Measurements from ENCODE around the gene GPSM1.
A peak's percentile ranks its signal among the peaks of the same experiment; 100 is the strongest.

GPSM1 gene

DNA sequence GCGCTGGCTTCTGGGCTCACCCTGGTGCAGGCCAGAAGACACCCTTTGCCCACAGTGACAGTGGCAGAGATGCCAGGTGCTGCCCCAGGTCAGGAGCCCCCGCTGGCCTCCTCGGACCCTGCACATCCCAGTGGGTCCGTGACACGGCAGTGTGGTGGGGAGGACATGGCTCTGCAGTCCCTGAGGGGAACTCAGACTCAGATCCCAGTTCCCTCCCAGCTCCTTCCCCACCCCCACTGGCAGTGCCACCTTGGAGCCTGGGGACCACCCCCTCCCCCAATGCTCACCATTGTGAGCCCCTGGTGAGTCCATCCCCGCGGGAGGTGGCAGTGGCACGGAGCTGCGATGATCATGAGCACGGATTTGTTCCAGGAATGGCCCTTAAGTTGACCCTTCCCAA, 22.9 kb upstream of the GPSM1 start:
- no peak for DNase-seq (ENCODE audit: low read depth)

DNA sequence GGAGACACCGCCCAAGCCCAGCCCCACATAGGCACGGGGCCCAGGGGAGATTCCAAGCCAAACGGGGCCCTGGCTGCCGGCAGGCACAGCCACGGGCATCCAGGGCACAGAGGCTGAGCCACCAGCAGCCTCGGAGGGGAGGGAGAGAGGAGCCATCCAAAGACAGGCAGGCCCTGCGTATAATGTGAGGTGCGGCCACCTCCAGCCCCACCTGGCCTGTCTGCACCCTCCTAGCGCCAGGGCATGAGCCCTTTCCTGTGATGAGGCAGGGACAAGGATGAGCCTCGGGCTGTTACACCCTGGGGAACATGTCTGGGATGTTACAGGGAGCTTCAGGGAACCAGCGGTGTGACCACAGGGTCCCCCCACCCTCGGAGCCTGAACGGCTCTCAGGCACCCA, 22.4 kb upstream of the GPSM1 start:
- no peak for DNase-seq (ENCODE audit: low read depth)

DNA sequence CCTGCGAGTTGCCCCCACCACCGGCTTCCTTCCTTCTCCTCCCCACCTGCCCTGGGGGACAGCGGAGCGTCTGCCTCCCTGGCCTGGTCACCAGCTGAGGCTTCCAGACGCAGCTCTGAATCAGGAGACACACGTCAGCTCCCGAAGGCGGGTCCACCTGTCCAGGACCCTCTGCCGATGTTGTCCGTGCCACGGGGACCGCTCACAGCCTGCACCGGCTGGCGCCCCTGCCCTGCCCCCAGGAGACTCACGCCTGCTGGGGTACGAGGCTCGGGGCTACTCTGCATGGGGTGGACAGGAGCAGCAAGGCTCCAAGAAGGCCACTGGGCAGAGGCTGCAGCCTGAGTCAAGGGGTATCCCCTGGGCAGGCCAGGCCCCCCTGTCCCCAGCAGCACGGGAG, 21.5 kb upstream of the GPSM1 start:
- no peak for DNase-seq (ENCODE audit: low read depth)

DNA sequence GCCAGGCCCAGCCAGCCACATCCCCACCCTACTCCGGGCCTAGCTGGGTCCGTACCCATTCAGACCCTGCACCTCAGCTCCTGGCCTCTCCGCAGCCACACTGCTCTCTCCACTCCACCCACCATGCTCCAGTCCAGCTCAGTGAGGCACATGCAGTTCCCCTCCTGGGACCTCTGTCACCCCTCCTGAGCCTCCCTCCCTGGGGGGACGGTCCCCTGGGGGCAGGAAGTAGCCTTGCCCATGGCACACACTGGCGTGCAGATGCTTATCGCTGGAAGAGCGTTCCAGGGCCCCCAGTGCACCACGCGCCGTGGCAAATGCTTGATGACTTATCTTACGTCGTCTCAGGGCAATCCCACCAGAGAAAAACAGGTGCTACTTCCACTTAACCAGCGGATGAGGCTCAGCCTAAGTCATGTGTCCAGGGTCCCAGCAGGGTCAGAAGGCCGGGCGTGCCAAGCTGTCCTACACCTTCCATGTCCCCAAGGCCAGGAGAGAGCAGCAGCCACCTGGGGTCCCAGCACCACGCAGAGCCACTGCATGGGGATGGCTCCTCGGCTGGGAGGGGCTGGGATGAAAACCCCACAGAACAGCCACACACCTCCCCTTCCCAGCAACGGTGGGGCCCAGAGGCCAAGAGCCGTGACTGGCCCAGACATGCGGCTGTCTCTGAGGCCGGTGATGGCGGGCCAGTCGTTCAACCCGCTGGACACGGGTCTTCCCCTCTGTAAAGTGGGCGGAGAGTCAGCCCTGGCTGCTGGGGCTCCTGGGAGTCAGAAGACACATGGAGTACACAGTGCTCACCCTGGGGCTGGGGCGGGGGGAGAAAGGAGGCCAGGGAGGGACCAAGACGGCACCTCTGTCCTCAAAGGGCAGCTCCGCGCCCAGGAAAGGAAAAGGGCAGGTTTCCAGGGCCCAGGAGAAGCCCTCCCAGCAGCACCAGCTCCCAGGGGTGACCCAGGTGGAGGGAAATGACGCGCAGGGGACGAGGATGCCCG, 20.8 kb upstream of the GPSM1 start:
- DNase-seq (ENCODE audit: low read depth) = no peak

GRCh38 chr9:136307215-136307750, 20.1 kb upstream of the GPSM1 start:
- no peak for DNase-seq (ENCODE audit: low read depth)

GRCh38 chr9:136308006-136308701, 19.2 kb upstream of the GPSM1 start:
- no peak for DNase-seq (ENCODE audit: low read depth)

GRCh38 chr9:136308702-136309053, 18.7 kb upstream of the GPSM1 start:
- no peak for DNase-seq (ENCODE audit: low read depth)

GRCh38 chr9:136309101-136309801, 18.1 kb upstream of the GPSM1 start:
- DNase-seq (ENCODE audit: low read depth) = no peak

GRCh38 chr9:136309806-136310220, 17.5 kb upstream of the GPSM1 start:
- DNase-seq (ENCODE audit: low read depth) = no peak

- DNase-seq (ENCODE audit: low read depth) = no peak
Measured at GRCh38 chr9:136310273-136311030, 16.9 kb upstream of the GPSM1 start.

DNA sequence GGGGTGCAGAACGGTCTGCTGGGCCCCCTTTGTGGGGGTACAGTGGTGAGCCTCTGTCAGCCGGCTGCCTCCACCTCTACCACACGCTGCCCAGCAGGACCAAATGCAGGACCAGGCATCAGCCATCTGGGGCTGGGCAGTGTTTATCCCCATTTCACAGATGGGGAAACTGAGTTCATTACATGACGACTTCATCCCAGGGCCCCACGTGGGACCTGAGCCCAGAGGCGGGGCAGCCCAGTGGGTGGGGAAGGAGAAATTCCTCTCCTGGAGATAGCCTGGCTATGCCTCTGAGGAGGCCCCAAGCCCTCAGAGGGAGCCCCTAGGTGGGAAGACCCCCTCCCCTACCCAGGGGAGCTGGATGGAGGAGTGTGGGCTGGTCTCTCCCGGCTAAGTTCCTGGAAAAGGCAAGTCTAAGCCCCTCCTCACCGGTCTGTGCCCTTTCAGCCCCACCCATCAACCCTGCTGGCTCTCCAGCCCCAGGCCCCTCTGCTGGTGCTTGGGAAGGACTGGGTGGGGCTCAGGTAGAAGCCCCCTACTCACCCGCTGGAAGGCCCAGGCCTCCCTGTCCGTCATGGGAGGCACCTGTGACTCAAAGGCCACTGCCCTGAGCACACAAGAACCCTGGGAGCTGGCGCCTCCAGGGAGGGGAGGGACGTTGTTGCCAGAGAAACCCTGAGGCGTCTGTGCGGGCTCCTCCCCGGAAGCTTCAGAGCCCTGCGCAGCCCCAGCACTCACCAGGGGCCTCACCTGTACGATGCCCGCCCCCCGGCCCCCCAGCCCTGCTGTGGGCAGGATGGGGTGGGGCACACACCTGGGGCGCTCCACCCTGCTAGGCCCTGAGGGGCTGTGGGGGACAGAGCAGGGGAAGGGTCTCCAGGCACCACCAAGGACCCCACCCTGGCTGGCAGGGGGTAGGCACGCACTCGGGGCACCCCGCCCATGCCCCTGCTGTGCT, 16.0 kb upstream of the GPSM1 start:
- DNase-seq (ENCODE audit: low read depth) = no peak

DNA sequence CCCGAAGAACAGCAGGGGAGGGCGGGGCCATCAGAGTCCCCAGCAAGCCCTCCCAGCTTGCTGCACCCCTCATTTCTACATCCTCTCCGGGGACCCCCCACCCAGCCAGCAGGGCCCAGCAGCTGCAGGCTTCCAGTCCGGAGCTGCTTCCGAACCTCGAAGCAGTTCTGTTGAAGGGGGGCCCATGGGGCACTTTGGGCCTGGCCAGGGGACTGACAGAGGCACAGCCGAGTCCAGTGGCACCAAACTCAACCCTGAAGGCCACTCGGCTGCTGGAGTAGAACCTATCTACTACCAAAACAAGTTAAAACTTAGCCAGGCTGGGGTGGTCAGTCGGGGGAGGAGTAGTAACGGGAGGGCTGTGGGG, 15.3 kb upstream of the GPSM1 start:
- no peak for DNase-seq (ENCODE audit: low read depth)

DNA sequence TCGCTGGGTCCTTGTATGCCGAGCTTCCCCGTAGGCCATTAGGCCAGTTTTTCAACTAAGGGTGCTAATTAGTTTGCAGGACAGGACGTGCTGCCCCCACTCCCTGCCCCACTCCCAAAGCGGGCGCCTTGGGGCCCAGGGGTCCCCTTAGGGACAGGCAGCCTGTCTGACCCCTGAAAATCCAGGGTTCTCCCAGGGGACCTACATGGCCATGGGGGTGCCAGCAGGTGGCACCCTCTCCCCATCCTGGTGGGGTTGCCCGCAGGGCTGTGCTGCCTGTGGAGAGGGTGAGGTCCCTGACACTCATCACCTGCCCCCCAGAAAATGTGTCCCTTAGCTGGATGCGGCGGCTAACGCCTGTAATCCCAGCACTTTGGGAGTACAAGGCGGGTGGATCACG, 14.9 kb upstream of the GPSM1 start:
- peak; percentile 21 for DNase-seq (ENCODE audit: low read depth)

DNA sequence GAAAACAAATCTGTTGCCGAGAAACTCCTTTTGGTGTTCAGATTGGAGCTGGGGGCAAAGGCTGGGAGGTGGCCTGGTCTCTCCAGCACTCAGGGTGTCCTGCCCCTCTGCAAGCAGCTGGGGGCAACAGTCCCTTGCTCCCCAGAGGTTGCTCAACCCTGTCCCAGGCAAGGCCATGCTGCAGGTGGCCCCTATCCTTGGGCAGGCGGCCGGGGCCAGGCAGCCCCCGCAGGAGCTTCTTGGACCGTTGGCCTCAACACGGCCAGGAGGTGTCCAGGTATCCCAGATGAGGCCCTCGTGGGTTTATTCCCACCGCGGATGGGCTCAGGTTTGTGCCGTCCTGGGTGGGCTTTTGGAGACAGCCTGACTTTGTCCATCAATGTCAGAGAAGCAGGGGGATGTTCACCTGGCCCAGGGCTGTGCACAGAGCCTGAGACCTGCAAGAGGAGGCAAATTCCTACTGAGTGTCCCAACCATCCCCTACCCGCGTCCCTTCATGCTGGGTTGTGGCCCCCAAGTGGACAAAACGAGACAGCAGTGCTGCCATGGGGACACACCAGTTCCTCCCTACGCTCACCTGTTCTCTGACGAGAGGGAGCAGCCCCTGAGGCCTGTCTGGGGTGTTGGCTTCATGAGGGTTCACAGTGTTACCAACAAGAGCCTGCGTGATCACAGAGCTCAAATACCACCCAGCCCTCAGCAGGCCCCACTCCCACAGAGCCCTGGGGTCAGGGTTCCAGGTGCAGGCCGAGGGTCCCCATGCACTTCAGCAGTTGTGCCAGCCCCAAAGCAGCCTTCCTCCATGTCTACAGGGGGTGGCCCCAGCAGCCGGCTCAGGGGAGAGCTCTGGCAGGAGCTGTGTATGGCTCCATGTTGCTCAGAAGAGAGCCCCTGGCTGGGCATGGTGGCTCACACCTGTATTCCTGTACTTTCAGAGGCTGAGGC, 14.0 kb upstream of the GPSM1 start:
- no peak for DNase-seq (ENCODE audit: low read depth)

DNA sequence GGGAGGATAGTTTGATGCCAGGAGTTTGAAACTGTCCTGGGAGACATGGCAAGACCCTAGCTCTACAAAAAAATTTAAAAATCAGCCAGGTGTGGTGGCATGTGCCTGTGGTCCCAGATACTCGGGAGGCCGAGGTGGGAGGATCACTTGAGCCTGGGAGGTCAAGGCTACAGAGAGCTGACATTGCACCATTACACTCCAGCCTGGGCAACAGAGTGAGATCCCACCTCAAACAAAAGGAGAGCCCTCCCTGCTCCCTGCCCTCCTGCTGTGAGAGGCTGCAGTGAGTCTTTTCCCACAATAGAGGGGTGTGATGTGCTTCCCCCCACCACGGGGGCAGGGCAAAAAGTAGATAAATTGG, 13.3 kb upstream of the GPSM1 start:
- DNase-seq (ENCODE audit: low read depth) = no peak

DNA sequence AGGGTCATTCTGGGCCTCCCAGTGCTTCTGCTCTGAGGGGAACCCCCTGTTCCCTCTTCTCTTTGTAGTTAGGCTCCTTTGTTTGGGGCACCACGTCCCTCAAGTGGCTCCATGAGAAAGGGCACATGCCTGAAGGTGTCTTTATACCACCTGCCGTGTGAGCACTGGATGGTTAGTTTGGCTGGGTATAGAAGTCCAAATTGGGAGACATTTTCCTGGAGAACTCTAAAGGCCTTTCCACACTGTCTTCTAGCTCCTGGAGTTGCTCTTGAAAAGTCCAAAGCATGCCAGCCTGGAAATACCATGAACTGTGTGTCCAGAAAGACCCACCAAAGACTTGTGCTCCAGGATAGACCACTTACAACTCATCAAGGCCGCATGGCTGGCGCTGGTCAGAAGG, 12.4 kb upstream of the GPSM1 start:
- no peak for DNase-seq (ENCODE audit: low read depth)

GRCh38 chr9:136316271-136316751, 11.0 kb upstream of the GPSM1 start:
- DNase-seq (ENCODE audit: low read depth) = no peak

DNA sequence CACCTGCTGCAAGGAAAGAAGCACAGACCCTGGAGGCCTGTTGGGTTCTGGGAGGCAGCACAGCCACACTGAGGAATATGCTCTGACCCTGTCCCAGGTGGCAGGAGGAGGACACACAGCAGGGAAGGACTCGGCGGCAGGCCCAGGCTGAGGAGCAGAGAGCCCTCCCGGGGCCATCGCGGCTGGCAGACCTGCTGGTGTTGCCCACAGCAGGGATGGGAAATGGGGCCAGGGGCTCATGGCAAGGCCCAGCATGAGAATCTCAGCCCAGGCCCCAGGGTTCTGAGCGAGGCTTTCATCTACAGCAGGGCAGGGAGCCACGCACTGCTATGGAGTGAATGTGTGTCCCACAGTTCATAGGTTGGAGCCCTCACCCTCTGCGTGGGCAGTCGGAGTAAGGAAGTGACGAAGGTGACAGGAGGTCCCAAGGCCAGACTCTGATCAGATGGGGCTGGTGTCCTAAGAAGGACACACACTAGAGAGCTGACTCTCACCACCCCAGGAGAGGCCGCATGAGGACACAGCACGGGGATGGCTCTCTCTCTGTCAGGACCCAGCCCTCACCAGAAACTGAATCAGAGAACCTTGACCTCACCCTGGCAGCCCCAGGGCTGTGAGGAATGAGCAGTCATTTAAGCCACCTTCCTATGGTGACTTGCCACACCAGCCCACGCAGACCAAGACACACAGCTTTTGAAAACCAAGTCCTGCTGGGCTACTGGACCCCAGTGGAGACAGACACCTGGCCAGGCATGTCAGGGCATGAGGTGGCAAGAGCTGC, 10.3 kb upstream of the GPSM1 start:
- DNase-seq (ENCODE audit: low read depth) = no peak

DNA sequence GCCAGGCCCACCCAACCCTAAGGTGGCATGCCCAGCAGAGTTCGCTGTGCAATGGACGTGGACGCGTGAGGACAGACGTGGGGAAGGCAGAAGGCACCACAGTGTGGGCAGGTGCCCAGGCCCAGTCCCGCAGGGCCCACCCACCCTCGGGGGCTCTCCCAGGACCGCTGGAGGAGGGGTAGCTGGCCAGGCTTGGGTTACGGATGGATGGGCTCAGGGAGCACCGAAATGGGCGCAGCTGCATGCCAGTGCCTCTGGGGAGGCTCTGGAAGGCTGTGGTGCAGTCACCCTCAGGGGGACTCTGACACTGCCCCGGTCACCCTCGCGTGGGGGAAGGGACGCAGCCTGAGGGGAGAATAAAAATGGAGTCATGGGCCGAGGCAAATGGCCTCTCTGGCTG, 9.6 kb upstream of the GPSM1 start:
- no peak for DNase-seq (ENCODE audit: low read depth)

All from activated T-cell treated with anti-CD3 and anti-CD28 coated beads for 1 hour (primary cell).